ENCODE results near the gene FOXP1. TPM values are rescaled to one million over a fixed set of nuclear protein-coding genes. Genes with fewer than 3 reads are reported as not detected.

Gene FOXP1
- total and polyA plus RNA-seq, 2 experiments from 2014 or later, result 76.8 to 99.8 TPM

- TF ChIP-seq CTCF (IDR thresholded peaks at IDR 0.05; ENCODE audit: poor library complexity), result no peak
- TF ChIP-seq EZH2 (IDR thresholded peaks at IDR 0.05; ENCODE audit: borderline replicate concordance), result no peak
- no peak for TF ChIP-seq EZH2phosphoT487 (IDR thresholded peaks at IDR 0.05; ENCODE audit: low read depth, severe bottlenecking, unreplicated experiment)
- H3K9me3 ChIP-seq (ENCODE audit: low read depth), result no peaks in the 10 kb centered on the region
- H3K9me2 ChIP-seq (replicated peaks; ENCODE audit: insufficient read depth), result no peaks in the 10 kb centered on the region
- H3K27me3 ChIP-seq, result no peaks in the 10 kb centered on the region
- peaks cover 30% of the 10 kb centered on the region for H3K4me1 ChIP-seq (ENCODE audit: insufficient read depth)
- H3K4me3 ChIP-seq, result no peak overlapping the region
- WGBS (ENCODE audit: low lambda C conversion rate, missing lambda C conversion rate), result 61% methylated on average over 5 of the region's 5 CpGs
- H4K20me1 ChIP-seq (ENCODE audit: insufficient read depth, poor library complexity, severe bottlenecking), result no peaks in the 10 kb centered on the region
- peaks cover 33% of the 10 kb centered on the region for H3K79me2 ChIP-seq
- no peak for DNase-seq (ENCODE audit: low spot score)
- H3K4me2 ChIP-seq, result peak overlapping the region; percentile 18
- no peaks in the 10 kb centered on the region for H3K36me3 ChIP-seq (replicated peaks; ENCODE audit: insufficient read depth, low read depth)
- H3K27ac ChIP-seq, result peak overlapping the region; percentile 87
- H2AFZ ChIP-seq, result no peak overlapping the region
Measured at GRCh38 chr3:71175691-71176365, 407.7 kb downstream of the FOXP1 start.

GRCh38 chr3:71172951-71173350, 410.6 kb downstream of the FOXP1 start:
- Histone ChIP-seq H3K27me3 (no peaks in the 10 kb centered on the region), H3K27ac (peak overlapping the region; percentile 76), H3K4me2 (peak overlapping the region; percentile 41), H3K9me2 (replicated peaks; ENCODE audit: insufficient read depth) (no peaks in the 10 kb centered on the region), H4K20me1 (ENCODE audit: insufficient read depth, poor library complexity, severe bottlenecking) (no peaks in the 10 kb centered on the region), H2AFZ (no peak overlapping the region), H3K36me3 (replicated peaks; ENCODE audit: insufficient read depth, low read depth) (no peaks in the 10 kb centered on the region), H3K79me2 (peaks cover 32% of the 10 kb centered on the region), H3K4me3 (no peak overlapping the region), H3K4me1 (ENCODE audit: insufficient read depth) (peaks cover 54% of the 10 kb centered on the region), H3K9me3 (ENCODE audit: low read depth) (no peaks in the 10 kb centered on the region)
- TF ChIP-seq EZH2 (IDR thresholded peaks at IDR 0.05; ENCODE audit: borderline replicate concordance), result no peak
- TF ChIP-seq EZH2phosphoT487 (IDR thresholded peaks at IDR 0.05; ENCODE audit: low read depth, severe bottlenecking, unreplicated experiment), result no peak
- TF ChIP-seq CTCF (IDR thresholded peaks at IDR 0.05; ENCODE audit: poor library complexity), result no peak
- DNase-seq (ENCODE audit: low spot score), result peak; percentile 23
- 65% methylated on average over 2 of the region's 2 CpGs for WGBS (ENCODE audit: low lambda C conversion rate, missing lambda C conversion rate)

GRCh38 chr3:71172189-71172588, 411.3 kb downstream of the FOXP1 start:
- H3K9me2 ChIP-seq (replicated peaks; ENCODE audit: insufficient read depth), result no peaks in the 10 kb centered on the region
- no peak overlapping the region for H3K4me2 ChIP-seq
- H3K4me1 ChIP-seq (ENCODE audit: insufficient read depth), result peaks cover 60% of the 10 kb centered on the region
- H3K4me3 ChIP-seq, result no peak overlapping the region
- peak overlapping the region; percentile 76 for H3K27ac ChIP-seq
- 88% methylated on average over 3 of the region's 3 CpGs for WGBS (ENCODE audit: low lambda C conversion rate, missing lambda C conversion rate)
- no peaks in the 10 kb centered on the region for H3K27me3 ChIP-seq
- no peaks in the 10 kb centered on the region for H4K20me1 ChIP-seq (ENCODE audit: insufficient read depth, poor library complexity, severe bottlenecking)
- DNase-seq (ENCODE audit: low spot score), result no peak
- TF ChIP-seq CTCF (IDR thresholded peaks at IDR 0.05; ENCODE audit: poor library complexity), result no peak
- TF ChIP-seq EZH2 (IDR thresholded peaks at IDR 0.05; ENCODE audit: borderline replicate concordance), result no peak
- TF ChIP-seq EZH2phosphoT487 (IDR thresholded peaks at IDR 0.05; ENCODE audit: low read depth, severe bottlenecking, unreplicated experiment), result no peak
- H3K79me2 ChIP-seq, result peaks cover 39% of the 10 kb centered on the region
- no peak overlapping the region for H2AFZ ChIP-seq
- no peaks in the 10 kb centered on the region for H3K9me3 ChIP-seq (ENCODE audit: low read depth)
- H3K36me3 ChIP-seq (replicated peaks; ENCODE audit: insufficient read depth, low read depth), result no peaks in the 10 kb centered on the region
